H1 (cell line): ENCODE results near the gene KRT34. TPM values are rescaled to one million over a fixed set of nuclear protein-coding genes. Genes with fewer than 3 reads are reported as not detected.

Source experiments
- CTCF ChIA-PET: fragments of 300-600 bp; sonication (Branson Sonifier 250); formaldehyde crosslinking; loops from one replicate; lab custom pipeline; 2021; ENCODE audit not compliant: partially characterized antibody; lab: Charles Lee
- POLR2A ChIA-PET: fragments of 300-600 bp; sonication (Branson Sonifier 250); formaldehyde crosslinking; loops from one replicate; lab custom pipeline; 2021; ENCODE audit warnings: inconsistent platforms; ENCODE audit not compliant: partially characterized antibody; lab: Charles Lee
- DNase-seq, 2 experiments: peaks; one replicate each; pipeline versions ENCODE4 v3.0.0 to v3.0.0-alpha.2; 2010 to 2022; ENCODE audit warnings: low spot score in 2 of 2, low read depth in 1 of 2, mixed read lengths in 1 of 2
- FAIRE-seq: peaks from 2 replicates; lab custom pipeline; 2011; peaks lifted over from hg19 to GRCh38; lab: Jason Lieb, UNC
- H2AFZ ChIP-seq: 2 replicates; pipeline ENCODE4 v1.8.1; 2012; ENCODE audit warnings: low read length, inconsistent platforms
- H2AK5ac ChIP-seq: 2 replicates; pipeline ENCODE4 v1.6.1; 2013; ENCODE audit warnings: low read depth, low read length
- H2BK120ac ChIP-seq: replicated peaks from 2 replicates; pipeline ENCODE3; 2013; ENCODE audit warnings: low read depth, low read length, inconsistent platforms
- H2BK12ac ChIP-seq: 2 replicates; pipeline ENCODE4 v1.6.1; 2013; ENCODE audit warnings: low read depth, low read length
- H2BK15ac ChIP-seq: 2 replicates; pipeline ENCODE4 v1.6.1; 2013; ENCODE audit warnings: low read length
- H2BK20ac ChIP-seq: 2 replicates; pipeline ENCODE4 v1.6.1; 2013; ENCODE audit warnings: low read length
- H2BK5ac ChIP-seq: 2 replicates; pipeline ENCODE4 v1.6.1; 2013; ENCODE audit warnings: low read depth, low read length
- H3K14ac ChIP-seq: 2 replicates; pipeline ENCODE4 v1.6.1; 2013; ENCODE audit warnings: inconsistent platforms; ENCODE audit not compliant: insufficient read length
- H3K18ac ChIP-seq: 2 replicates; pipeline ENCODE4 v1.6.1; 2013; ENCODE audit warnings: low read length; ENCODE audit errors: extremely low read depth
- H3K23ac ChIP-seq: 2 replicates; pipeline ENCODE4 v1.6.1; 2013; ENCODE audit warnings: inconsistent platforms; ENCODE audit not compliant: insufficient read length
- H3K23me2 ChIP-seq: 2 replicates; pipeline ENCODE4 v1.6.1; 2013; ENCODE audit warnings: low read depth, low read length
- H3K27ac ChIP-seq: 2 replicates; pipeline ENCODE4 v1.6.1; 2011; ENCODE audit warnings: low read depth, low read length, inconsistent platforms
- H3K27me3 ChIP-seq, 4 experiments: replicated peaks in 1 of 4; 1 replicate in 1 of 4; 2 replicates in 3 of 4; pipeline versions ENCODE4 v1.6.1 to v1.8.1; 2011 to 2013; ENCODE audit warnings: low read length in 3 of 4, mild to moderate bottlenecking in 3 of 4, inconsistent platforms in 2 of 4, mixed read lengths in 2 of 4, moderate library complexity in 1 of 4; ENCODE audit not compliant: control insufficient read depth in 3 of 4, insufficient read depth in 3 of 4; ENCODE audit errors: extremely low read depth in 1 of 4
- H3K36me3 ChIP-seq, 4 experiments: 2 replicates each; pipeline versions ENCODE4 v1.6.1 to v1.8.1; 2011 to 2013; ENCODE audit warnings: mild to moderate bottlenecking in 4 of 4, low read length in 3 of 4, moderate library complexity in 2 of 4, control low read depth in 1 of 4, inconsistent platforms in 1 of 4; ENCODE audit not compliant: insufficient read depth in 4 of 4, control insufficient read depth in 2 of 4
- H3K4ac ChIP-seq: replicated peaks from 2 replicates; pipeline ENCODE3; 2013; ENCODE audit warnings: low read length, low read depth, mixed read lengths, inconsistent platforms; ENCODE audit not compliant: insufficient read length
- H3K4me1 ChIP-seq, 4 experiments: replicated peaks in 1 of 4; 1 replicate in 1 of 4; 2 replicates in 3 of 4; pipeline versions ENCODE4 v1.6.1 to v1.8.1; 2011 to 2013; ENCODE audit warnings: low read length in 3 of 4, inconsistent platforms in 2 of 4, mixed read lengths in 1 of 4; ENCODE audit not compliant: insufficient read depth in 4 of 4, control insufficient read depth in 3 of 4
- H3K4me2 ChIP-seq, 2 experiments: 2 replicates each; pipeline versions ENCODE4 v1.6.1 to v1.8.1; 2011 to 2013; ENCODE audit warnings: low read depth in 2 of 2, low read length in 2 of 2, control low read depth in 1 of 2, inconsistent platforms in 1 of 2, mild to moderate bottlenecking in 1 of 2; ENCODE audit not compliant: insufficient read depth in 1 of 2
- H3K4me3 ChIP-seq, 4 experiments: fragments of 200-600, 300-600 bp in 1 of 4; sonication (generic), shearing (Covaris generic), sonication (Bioruptor Twin) in 1 of 4; 2 replicates each; pipeline versions ENCODE4 v1.5.1 to v1.8.1; 2011 to 2016; ENCODE audit warnings: low read length in 4 of 4, low read depth in 3 of 4, control low read depth in 2 of 4, inconsistent platforms in 2 of 4, mild to moderate bottlenecking in 2 of 4, mixed read lengths in 1 of 4, moderate library complexity in 1 of 4; ENCODE audit not compliant: insufficient read depth in 2 of 4; ENCODE audit errors: extremely low read depth in 1 of 4
- H3K56ac ChIP-seq: replicated peaks from 2 replicates; pipeline ENCODE3; 2013; ENCODE audit warnings: low read depth, mild to moderate bottlenecking, mixed read lengths, low read length, inconsistent platforms; ENCODE audit not compliant: insufficient read length
- H3K79me1 ChIP-seq: 2 replicates; pipeline ENCODE4 v1.6.1; 2013; ENCODE audit warnings: low read depth, low read length, control low read depth
- H3K79me2 ChIP-seq, 2 experiments: 2 replicates each; pipeline versions ENCODE4 v1.6.1 to v1.8.1; 2012 to 2013; ENCODE audit warnings: low read length in 2 of 2, mild to moderate bottlenecking in 2 of 2, inconsistent platforms in 1 of 2; ENCODE audit not compliant: insufficient read depth in 2 of 2, control insufficient read depth in 1 of 2
- H3K9ac ChIP-seq, 4 experiments: replicated peaks in 1 of 4; 1 replicate in 1 of 4; 2 replicates in 3 of 4; pipeline versions ENCODE4 v1.6.1 to v1.8.1; 2011 to 2013; ENCODE audit warnings: low read depth in 3 of 4, low read length in 3 of 4, control low read depth in 2 of 4, mild to moderate bottlenecking in 2 of 4, moderate library complexity in 2 of 4, inconsistent platforms in 1 of 4; ENCODE audit errors: extremely low read depth in 1 of 4
- H3K9me3 ChIP-seq, 2 experiments: 2 replicates each; pipeline versions ENCODE4 v1.6.1 to v1.8.1; 2012 to 2013; ENCODE audit warnings: mild to moderate bottlenecking in 2 of 2, moderate library complexity in 2 of 2, control low read depth in 1 of 2, inconsistent platforms in 1 of 2, low read depth in 1 of 2, low read length in 1 of 2, mixed read lengths in 1 of 2; ENCODE audit not compliant: insufficient read depth in 2 of 2
- H4K20me1 ChIP-seq, 2 experiments: replicated peaks in 1 of 2; 2 replicates each; pipeline versions ENCODE3 to v1.8.1; 2011 to 2013; ENCODE audit warnings: inconsistent platforms in 2 of 2, low read length in 2 of 2, mild to moderate bottlenecking in 1 of 2; ENCODE audit not compliant: insufficient read depth in 2 of 2, control insufficient read depth in 1 of 2
- H4K5ac ChIP-seq: 2 replicates; pipeline ENCODE4 v1.6.1; 2013; ENCODE audit warnings: low read length, low read depth, mixed read lengths, inconsistent platforms; ENCODE audit not compliant: insufficient read length
- H4K8ac ChIP-seq: 2 replicates; pipeline ENCODE4 v1.8.0; 2013; ENCODE audit warnings: mild to moderate bottlenecking, moderate library complexity, low read length, inconsistent platforms; ENCODE audit not compliant: insufficient read depth; ENCODE audit errors: extremely low read depth
- H4K91ac ChIP-seq: replicated peaks from 2 replicates; pipeline ENCODE3; 2013; ENCODE audit warnings: low read length, mixed read lengths, inconsistent platforms; ENCODE audit not compliant: insufficient read length
- WGBS, 2 experiments: shearing (Covaris generic) in 1 of 2; methylation state at CpG; one replicate each; pipeline versions ENCODE4 v1.1.6 to v1.1.7; 2013 to 2015; ENCODE audit warnings: low lambda C conversion rate in 2 of 2, mixed read lengths in 2 of 2, inconsistent platforms in 1 of 2, low coverage in 1 of 2, missing lambda C conversion rate in 1 of 2; ENCODE audit not compliant: insufficient replicate concordance in 2 of 2, insufficient coverage in 1 of 2, insufficient read length in 1 of 2; ENCODE audit errors: extremely low coverage in 1 of 2, missing lambda C conversion rate in 1 of 2; 5-methylcytosine and 5-hydroxymethylcytosine counted together
- polyA plus RNA-seq, 7 experiments: library from polyadenylated mRNA; depleted of rRNA in 3 of 7; stranded (reverse) in 5 of 7; unstranded in 2 of 7; fragments of >200 nt in 5 of 7; fragments of 200-250 nt in 2 of 7; gene quantifications; 1 replicate in 5 of 7; 2 replicates in 1 of 7; 4 replicates in 1 of 7; pipeline versions ENCODE4 v1.2.1 to v1.2.3, GENCODE V29; 2011 to 2013; ENCODE audit warnings: missing spikeins in 2 of 7, mixed read lengths in 2 of 7
- total RNA-seq: library from RNA; stranded (reverse); fragmentation: NEBNext Ultra II Directional; extraction: Animal tissue kit (Norgen Biotek cat#: 25700); gene quantifications from 2 replicates; pipeline ENCODE4 v1.2.1, GENCODE V29; 2021

The KRT34 gene
- total and polyA plus RNA-seq, 2 of the 8 experiments (the other 6 are each of a cell fraction or from before 2014, with no cell fraction given) = not detected

GRCh38 chr17:41428591-41429291 is 46.6 kb upstream of the KRT34 start:
- Histone ChIP-seq H3K4me2 (no peak overlapping the region), H3K23ac (no peak overlapping the region), H3K18ac (no peak overlapping the region), H3K36me3 (no peaks in the 10 kb centered on the region), H2BK12ac (no peak overlapping the region), H4K91ac (no peak overlapping the region), H3K27me3 (no peaks in the 10 kb centered on the region), H2BK120ac (no peak overlapping the region), H3K79me2 (no peaks in the 10 kb centered on the region), H2BK20ac (no peak overlapping the region), H3K56ac (no peak overlapping the region), H3K27ac (no peak overlapping the region), H3K9ac (no peak overlapping the region), H2BK5ac (no peak overlapping the region), H2AK5ac (no peak overlapping the region), H3K23me2 (no peaks in the 10 kb centered on the region), H3K14ac (no peak overlapping the region), H2BK15ac (no peak overlapping the region), H2AFZ (no peak overlapping the region), H4K8ac (no peak overlapping the region), H3K4ac (no peak overlapping the region), H3K4me3 (no peak overlapping the region), H3K4me1 (peaks cover 0 to 3% (median 0%) of the 10 kb centered on the region in 4 experiments; a peak in 1 of 7 replicates), H4K5ac (no peak overlapping the region), H4K20me1 (no peaks in the 10 kb centered on the region), H3K79me1 (no peaks in the 10 kb centered on the region), H3K9me3 (no peaks in the 10 kb centered on the region)
- ChIA-PET CTCF (interaction anchor here (1.2 to 2.0 kb wide), 2 partner anchors 11 to 220 kb away, joined by 3 to 14 read pairs; no protein-coding TSS in a partner anchor), POLR2A (no interaction called here)
- DNase-seq (no peak), FAIRE-seq (no peak)
- WGBS, 2 experiments = 76% methylated on average over 4 of the region's 4 CpGs; no CpG with 5 or more reads in 1 of the 2 experiments
